ENCODE data around the gene FLOT1. TPM values are rescaled to one million over a fixed set of nuclear protein-coding genes. Genes with fewer than 3 reads are reported as not detected.

Gene FLOT1
- total RNA-seq, 4 donors from 2014 or later = 46.7 to 88.8 (median 64.4) TPM

DNA sequence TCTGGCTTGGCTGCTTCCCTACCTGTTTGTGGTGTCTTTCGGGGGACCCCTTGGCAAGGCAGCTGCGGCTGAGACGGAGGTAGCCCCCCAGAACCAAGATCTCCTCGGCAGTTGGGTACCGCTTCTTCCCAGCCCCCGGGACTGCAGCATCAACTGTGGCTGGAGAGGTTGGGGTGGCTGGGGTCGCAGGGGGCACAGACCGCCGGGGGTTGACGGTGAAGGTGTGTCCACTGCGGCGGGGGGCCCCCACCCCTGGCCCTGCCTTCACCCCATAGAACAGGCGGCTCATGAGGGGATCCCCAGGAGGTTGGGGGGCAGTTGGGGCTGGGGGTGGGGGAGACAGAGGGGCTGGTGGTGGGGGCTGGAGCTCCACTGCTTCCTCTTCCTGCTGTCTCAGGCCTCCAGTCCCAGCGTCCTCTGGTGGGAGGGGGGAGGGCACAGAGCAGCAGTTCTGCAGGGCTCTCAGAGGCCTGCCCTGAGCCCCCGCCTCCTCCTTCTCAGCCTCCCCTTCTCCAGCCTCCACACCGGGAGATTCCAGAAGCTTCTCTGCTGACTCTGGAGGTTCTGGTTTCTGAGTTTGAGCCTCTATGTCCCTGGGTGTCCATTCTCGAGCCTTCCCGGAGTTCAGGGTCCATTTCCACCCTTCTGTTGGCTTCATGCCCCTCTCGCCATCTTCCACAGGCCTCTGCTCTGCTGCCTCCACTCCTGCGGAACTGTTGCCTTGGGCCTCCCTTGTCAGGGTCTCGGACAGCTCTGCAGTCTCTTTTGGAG is 57.9 kb downstream of the FLOT1 start:
- H3K27me3 ChIP-seq = no peaks in the 10 kb centered on the region
- intact Hi-C loops (cut with DNase I) = loop anchor here (10.0 kb wide), 1 partner anchor 200 kb away; the partner anchor contains the start of gene DDR1
- peak overlapping the region; percentile 73 to 92 (median 82) for H3K4me3 ChIP-seq
- 2 to 4% methylated on average over 10 to 12 of the region's 21 CpGs for WGBS, 2 donors
- DNase-seq = no peak
- peaks cover 0 to 14% (median 0%) of the 10 kb centered on the region in 3 donors for H3K36me3 ChIP-seq
- no peaks in the 10 kb centered on the region for H3K9me3 ChIP-seq
- no peak for TF ChIP-seq CTCF (IDR thresholded peaks at IDR 0.05)
- no peak for TF ChIP-seq POLR2A (IDR thresholded peaks at IDR 0.05)
- peaks cover 57 to 92% (median 67%) of the 10 kb centered on the region in 3 donors for H3K4me1 ChIP-seq
- peak overlapping the region; percentile 96 to 99 (median 98) for H3K27ac ChIP-seq

DNA sequence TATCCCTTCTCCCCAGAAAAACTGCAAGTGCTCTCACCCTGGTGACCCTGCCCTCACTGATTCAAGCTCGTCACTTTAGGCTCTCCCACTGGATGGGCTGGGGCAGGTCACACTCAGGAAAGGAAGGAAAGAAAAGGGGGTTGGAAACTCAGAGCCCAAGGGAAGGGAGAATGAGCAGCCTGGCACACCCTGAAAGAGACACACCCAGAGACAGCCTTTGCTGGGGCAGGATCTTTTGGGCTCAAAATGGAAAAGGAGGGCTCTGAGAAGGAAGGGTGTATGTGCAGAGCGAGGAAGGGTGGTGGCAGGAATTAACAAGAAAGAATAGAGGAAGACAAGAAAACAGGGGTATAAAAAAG is 58.5 kb downstream of the FLOT1 start:
- Histone ChIP-seq H3K4me3 (peak overlapping the region; percentile 73 to 92 (median 82)), H3K27me3 (no peaks in the 10 kb centered on the region), H3K36me3 (peaks cover 0 to 14% (median 0%) of the 10 kb centered on the region in 3 donors), H3K27ac (peak overlapping the region; percentile 96 to 99 (median 98)), H3K9me3 (no peaks in the 10 kb centered on the region), H3K4me1 (peaks cover 57 to 92% (median 65%) of the 10 kb centered on the region in 3 donors)
- DNase-seq = no peak
- no peak for TF ChIP-seq CTCF (IDR thresholded peaks at IDR 0.05)
- peak in 1 of 4 donors; percentile 27 for TF ChIP-seq POLR2A (IDR thresholded peaks at IDR 0.05)
- WGBS, 2 donors = 0 to 3% methylated on average over 2 of the region's 2 CpGs
- intact Hi-C loops (cut with DNase I) = loop anchor here (10.0 kb wide), 1 partner anchor 201 kb away; the partner anchor contains the start of gene DDR1

DNA sequence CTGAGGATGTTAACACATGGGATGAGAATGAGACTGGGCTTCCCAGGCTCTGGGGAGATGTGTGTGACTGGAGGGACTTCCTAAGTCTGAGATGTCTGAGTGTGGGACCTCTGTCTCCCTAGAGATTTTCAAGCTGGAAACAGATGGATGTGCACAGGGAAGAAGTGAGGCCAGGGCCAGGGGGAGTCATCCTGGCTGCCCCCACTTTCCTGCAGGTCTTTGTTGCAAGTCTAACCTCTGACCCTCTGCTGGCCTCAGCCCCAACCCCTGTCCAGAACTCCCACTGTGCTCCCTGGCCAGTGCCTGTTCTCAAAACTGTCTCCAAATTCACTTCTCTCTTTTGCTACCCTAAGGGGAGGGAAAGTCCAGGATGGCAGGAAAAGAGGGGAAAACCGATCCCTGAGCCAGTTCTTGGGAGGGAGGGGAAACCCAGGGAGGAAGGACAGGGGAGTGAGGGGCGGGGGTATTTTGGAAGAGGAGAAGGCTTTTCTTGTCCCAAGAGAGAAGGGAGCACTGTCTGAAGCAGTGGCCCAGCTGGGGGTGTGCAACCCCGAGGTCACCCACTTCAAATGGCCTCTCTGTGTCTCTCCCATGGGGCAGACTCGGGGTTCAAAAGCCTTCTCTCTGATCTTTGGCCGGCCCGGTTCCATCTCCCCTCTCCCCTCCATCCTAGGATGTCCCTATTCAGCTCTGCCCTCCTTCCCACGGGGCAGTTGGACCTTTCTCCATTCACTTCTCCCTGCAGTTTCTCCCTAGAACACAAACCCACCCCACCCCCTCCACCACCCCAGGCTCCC is 59.1 kb downstream of the FLOT1 start:
- peaks cover 55 to 91% (median 59%) of the 10 kb centered on the region in 3 donors for H3K4me1 ChIP-seq
- peak overlapping the region; percentile 96 to 99 (median 98) for H3K27ac ChIP-seq
- H3K9me3 ChIP-seq = no peaks in the 10 kb centered on the region
- WGBS, 2 donors = 0 to 4% methylated on average over 6 of the region's 7 CpGs
- H3K27me3 ChIP-seq = no peaks in the 10 kb centered on the region
- no peak for DNase-seq
- peaks cover 0 to 19% (median 0%) of the 10 kb centered on the region in 3 donors for H3K36me3 ChIP-seq
- intact Hi-C loops (cut with DNase I) = loop anchor here (10.0 kb wide), 1 partner anchor 201 kb away; the partner anchor contains the start of gene DDR1
- peak overlapping the region; percentile 73 to 92 (median 82) for H3K4me3 ChIP-seq
- TF ChIP-seq CTCF (IDR thresholded peaks at IDR 0.05) (no peak), POLR2A (IDR thresholded peaks at IDR 0.05) (no peak)

GRCh38 chr6:30682143-30683117 is 60.1 kb downstream of the FLOT1 start:
- TF ChIP-seq CTCF (IDR thresholded peaks at IDR 0.05) (no peak), POLR2A (IDR thresholded peaks at IDR 0.05) (peak in 2 of 4 donors; percentile 55 to 59)
- peaks cover 45 to 82% (median 53%) of the 10 kb centered on the region in 3 donors for H3K4me1 ChIP-seq
- 0 to 17% methylated on average over 3 to 6 of the region's 11 CpGs for WGBS, 2 donors
- peaks cover 0 to 29% (median 7%) of the 10 kb centered on the region in 3 donors for H3K36me3 ChIP-seq
- DNase-seq = peak; percentile 70
- peak overlapping the region; percentile 73 to 92 (median 82) for H3K4me3 ChIP-seq
- peak overlapping the region; percentile 96 to 99 (median 98) for H3K27ac ChIP-seq
- H3K27me3 ChIP-seq = no peaks in the 10 kb centered on the region
- intact Hi-C loops (cut with DNase I) = loop anchor here (10.0 kb wide), 1 partner anchor 202 kb away; the partner anchor contains the start of gene DDR1
- H3K9me3 ChIP-seq = no peaks in the 10 kb centered on the region

Data from esophagus squamous epithelium (tissue), 5 donors.